T-helper 1 cell (primary cell): Measurements from ENCODE around the gene PES1.
"Not testable (repeated sequence)": the region's sequence is repeated elsewhere in the genome, so short reads cannot be mapped to it uniquely, and the experiment has no call there.

ENCODE experiments used
- DNase-seq, 5 donors: peaks; one replicate each; pipeline ENCODE4 v3.0.0-alpha.2; 2012 to 2020
- total RNA-seq, 4 donors: gene quantifications; one replicate each; lab custom pipeline; 2026; lab: John Stamatoyannopoulos, UW

Gene PES1
- 24.4 to 40.1 (median 31.7) reads per million in 4 donors for total RNA-seq

DNA sequence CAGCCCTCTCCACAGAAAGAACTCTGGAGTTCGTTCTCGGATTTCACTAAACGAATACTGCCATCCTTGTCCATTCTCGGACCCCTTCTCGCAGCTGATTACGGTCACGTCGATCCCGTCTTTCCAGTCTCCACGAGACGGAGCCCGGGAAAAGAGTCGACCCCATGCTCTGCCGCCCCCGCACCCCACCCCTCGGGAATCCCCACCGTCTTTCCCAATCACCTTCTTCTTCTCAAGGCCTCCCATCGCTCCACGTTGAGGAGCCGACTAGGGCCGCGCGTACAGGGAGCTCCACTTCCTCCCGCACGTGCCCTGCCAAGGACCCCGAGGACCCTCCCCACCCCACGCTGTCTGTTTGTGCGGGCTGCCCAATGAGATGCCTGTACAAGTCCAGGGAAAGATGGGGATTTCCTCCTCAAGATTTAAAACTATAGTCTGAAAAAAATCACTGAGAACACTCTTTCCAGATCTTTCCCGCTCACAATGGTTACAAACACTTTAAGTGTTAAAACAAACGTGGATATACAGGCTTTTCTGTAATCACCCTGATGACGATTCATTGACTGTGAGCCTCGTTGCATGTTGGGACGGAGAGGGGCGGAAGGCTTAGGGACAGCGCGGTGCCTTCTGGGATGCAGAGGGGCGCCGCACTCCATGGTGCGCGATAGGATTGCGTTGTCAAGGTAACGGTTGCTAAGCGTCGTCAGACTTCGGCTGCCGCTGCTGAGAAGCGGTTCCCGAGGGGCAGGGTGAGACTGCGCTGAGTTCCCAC, at the start of gene PES1:
TSS of gene PES1 (minus strand) at position 323 of the 772 bp plus-strand sequence. CDS start at position 246, 77 bp downstream.
- DNase-seq = peak; percentile 87 to 98 (median 91)

DNA sequence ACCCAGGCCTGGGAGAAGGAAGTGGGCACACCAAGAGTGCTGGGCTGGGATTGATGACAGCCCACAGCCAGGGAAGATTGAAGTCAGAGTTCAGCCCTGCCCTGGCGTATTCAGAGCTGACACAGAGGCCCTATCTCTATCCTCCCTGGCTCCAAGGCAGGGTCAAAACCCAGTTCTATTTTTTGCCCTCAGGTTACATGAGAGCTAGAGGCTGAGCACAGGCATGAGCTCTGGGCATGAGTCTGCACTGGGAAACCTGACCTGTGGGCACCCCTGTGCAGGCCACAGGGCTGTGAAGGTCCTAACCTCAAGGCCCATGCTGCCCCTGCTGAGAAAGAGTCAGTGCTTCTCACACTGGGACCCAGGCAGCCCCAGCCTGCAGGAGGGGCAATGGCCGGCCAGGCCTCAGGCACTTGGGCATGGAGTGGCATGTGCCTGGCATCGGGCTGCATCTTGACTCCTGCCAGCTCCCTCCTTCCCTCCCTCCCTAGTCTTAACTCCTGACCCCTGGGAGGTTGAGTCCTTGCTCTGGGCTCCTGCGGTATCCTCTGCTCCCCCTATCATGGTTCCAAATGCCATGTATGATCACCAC, 49.2 kb upstream of the PES1 start:
- DNase-seq = no peak

DNA sequence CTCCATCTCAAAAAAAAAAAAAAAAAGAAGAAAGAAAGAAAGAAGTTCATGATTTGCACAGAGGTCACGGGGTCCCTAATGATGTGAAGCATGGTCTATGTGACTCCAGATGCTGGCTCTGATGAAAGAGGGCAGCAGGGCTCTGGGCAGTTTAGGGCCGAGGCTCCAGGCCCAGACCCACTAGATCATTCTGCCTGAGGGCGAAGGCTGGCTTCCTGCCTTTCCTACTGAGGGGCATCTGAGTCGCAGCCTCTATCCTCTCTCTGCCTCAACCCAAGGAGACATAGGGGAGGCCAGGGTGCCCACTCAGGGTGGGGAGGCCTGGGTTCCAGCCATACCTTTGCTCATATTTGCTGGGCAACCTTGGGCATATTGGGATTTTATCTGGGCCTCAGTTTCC, 48.7 kb upstream of the PES1 start:
- DNase-seq = no peak

DNA sequence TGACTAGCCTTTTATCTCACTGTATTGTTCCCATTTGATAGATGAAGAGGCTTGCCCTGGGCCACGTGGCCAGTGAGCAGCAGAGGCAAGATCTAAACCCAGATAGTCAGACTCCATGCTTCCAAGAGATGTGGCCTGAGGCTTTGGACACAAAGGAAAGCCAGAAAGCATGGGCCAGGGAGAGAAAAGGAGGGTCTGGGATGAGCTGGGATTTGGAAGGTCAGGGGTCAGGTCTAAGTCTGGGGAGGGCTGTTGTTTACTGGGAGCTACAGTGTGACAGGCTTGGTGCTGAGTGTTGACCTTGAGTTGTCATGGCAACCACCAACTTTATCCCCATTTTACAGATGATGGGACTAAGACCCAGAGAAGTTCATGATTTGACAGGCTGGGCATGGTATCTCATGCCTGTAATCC, 46.0 kb upstream of the PES1 start:
- DNase-seq = no peak

DNA sequence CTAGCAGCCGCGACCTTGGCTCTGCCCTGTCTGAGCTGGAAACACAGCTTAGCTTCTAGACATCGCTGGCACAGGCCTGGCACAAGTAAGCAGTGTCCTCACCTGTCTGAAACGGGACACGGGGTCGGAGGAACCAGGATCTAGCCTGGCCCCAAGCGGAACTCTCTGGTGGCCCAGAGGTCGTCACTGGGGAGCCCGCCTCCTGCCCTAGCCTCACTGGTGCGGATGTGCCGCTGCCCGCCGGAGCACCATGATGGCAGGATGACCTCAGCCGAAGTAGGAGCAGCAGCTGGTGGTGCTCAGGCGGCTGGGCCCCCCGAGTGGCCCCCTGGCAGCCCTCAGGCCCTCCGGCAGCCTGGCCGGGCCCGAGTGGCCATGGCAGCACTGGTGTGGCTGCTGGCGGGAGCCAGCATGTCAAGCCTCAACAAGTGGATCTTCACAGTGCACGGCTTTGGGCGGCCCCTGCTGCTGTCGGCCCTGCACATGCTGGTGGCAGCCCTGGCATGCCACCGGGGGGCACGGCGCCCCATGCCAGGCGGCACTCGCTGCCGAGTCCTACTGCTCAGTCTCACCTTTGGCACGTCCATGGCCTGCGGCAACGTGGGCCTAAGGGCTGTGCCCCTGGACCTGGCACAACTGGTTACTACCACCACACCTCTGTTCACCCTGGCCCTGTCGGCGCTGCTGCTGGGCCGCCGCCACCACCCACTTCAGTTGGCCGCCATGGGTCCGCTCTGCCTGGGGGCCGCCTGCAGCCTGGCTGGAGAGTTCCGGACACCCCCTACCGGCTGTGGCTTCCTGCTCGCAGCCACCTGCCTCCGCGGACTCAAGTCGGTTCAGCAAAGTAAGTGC, 44.7 kb upstream of the PES1 start:
- DNase-seq = peak in 2 of 5 donors; percentile 10 to 28

DNA sequence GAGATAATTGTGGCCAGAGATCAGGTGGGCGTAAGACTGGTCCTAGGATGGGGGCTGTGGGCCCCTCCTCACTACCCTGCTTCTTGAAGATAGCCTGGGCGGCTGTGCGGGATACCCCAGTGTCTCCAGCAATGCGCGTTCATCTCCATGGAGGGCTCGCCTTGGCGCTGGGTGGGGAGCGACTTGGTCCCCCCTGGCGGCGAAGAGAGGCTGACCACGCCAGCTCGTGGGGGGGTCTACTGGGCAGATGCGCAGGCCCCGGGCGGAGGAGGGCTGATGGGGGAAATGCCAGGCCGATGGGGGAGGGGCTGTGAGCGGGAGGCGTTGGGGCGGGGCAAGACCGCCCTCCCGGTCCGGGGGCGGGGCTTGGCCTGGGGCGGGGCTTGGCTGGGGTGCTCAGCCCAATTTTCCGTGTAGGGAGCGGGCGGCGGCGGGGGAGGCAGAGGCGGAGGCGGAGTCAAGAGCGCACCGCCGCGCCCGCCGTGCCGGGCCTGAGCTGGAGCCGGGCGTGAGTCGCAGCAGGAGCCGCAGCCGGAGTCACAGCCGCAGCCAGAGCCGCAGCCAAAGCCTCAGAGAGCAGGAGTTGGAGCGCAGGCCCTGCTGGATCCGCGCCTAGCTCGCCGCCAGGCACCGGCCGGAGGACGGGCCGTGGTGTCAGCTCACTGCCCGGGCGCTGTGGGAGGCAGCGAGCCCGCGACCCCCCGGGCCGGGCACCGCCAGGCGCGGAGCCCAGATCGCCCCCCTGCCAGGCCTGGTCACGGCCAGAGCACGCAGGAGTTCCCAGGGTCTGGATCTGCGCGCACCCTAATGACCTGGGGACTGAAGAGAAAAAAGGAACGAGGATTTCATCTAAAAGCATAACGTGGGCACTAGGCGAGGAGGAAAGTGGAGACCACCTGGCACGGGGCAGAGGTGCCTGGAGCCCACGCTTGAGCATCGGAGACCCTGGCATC, 43.8 kb upstream of the PES1 start, which contains the start of gene SLC35E4:
TSS of gene SLC35E4 (plus strand) at position 509 of the 953 bp plus-strand sequence. CDS start 670 bp downstream, outside the sequence.
- peak; percentile 92 to 95 (median 93) for DNase-seq

DNA sequence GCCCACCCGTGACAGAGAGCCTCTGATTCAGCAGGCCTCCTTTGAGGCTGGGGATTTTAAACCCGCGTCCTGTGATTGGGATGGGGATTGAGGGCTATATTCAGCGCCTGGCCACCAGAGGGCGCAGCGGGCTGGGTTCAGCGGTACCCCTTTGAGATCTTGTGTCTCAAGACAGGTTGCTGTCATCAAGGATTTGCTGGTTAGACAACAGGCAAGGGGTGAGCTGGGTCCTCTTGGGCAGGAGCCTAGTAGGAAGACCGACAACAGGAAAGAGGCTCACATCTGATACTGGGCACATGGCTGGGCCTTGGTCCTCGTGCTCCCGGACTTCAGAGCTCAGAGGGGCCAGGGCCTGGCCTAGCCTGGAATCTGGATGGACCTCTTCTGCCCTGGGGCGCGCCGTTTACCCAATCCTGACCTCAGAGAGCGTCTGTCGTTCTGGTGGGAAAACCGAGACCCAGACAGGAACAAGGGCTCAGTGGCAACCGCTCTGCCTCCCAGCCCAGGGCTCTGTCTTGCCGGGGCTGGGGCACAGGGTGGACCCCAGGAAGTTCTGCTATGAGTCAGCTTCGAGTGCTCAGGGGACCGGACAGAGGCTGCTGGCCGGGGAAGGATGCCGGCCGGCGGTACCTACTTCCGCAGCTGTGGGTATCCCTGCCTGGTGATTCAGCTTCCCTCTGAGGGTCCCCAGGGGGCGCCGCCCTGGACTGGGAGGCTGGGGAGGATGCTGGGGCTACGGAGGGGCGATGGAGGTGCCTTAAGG, 42.9 kb upstream of the PES1 start:
- peak; percentile 75 to 89 (median 85) for DNase-seq

DNA sequence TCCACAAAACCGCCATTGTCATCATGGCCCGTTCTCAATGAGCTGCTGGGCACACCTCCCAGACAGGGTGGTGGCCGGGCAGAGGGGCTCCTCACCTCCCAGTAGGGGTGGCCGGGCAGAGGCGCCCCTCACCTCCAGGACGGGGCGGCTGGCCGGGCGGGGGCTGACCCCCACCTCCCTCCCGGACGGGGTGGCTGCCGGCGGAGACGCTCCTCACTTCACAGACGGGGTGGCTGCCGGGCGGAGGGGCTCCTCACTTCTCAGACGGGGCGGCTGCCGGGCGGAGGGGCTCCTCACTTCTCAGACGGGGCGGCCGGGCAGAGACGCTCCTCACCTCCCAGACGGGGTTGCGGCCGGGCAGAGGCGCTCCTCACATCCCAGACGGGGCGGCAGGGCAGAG, 39.8 kb upstream of the PES1 start:
- not testable (repeated sequence) for DNase-seq

DNA sequence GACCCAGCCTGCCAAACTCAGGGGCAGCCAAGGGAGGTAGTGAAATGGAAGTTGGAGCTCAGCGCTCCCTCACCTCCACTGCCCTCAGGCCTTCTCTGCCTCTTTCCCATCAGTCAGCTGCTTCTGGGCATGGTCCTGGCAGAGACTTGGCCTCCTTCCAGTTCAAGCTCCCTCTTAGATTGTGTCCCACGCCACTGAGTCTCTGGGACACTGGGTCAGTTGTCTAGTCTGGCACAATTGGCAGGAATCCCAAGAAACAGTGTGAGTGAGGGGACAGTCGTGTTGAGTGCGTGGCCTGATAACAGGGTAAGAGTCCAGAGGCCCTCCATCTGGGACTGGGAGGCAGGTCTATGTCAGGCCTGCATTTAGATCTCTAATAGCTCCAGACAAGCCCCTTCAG, 36.8 kb upstream of the PES1 start:
- DNase-seq = no peak

DNA sequence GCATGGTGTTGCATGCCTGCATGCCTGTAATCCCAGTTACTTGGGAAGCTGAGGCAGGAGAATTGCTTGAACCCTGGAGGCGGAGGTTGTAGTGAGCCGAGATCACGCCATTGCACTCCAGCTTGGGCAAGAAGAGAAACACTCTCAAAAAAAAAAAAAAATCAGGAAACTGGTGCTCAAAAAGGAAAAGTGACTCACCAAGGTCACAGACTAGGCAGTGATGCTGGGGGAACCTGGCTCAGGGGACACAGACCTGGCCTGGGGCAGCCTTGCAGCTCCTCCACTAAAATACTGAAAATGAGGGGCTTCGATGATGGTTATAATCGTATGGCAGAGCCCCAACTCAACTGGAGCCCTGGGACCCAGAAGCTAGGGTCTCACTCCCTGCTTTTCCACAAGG, 35.8 kb upstream of the PES1 start:
- DNase-seq = no peak

DNA sequence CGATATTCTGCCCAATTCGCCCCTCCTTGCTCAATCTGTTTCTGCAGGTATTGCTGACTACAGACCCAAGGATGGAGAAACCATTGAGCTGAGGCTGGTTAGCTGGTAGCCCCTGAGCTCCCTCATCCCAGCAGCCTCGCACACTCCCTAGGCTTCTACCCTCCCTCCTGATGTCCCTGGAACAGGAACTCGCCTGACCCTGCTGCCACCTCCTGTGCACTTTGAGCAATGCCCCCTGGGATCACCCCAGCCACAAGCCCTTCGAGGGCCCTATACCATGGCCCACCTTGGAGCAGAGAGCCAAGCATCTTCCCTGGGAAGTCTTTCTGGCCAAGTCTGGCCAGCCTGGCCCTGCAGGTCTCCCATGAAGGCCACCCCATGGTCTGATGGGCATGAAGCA, 34.7 kb upstream of the PES1 start:
- no peak for DNase-seq

DNA sequence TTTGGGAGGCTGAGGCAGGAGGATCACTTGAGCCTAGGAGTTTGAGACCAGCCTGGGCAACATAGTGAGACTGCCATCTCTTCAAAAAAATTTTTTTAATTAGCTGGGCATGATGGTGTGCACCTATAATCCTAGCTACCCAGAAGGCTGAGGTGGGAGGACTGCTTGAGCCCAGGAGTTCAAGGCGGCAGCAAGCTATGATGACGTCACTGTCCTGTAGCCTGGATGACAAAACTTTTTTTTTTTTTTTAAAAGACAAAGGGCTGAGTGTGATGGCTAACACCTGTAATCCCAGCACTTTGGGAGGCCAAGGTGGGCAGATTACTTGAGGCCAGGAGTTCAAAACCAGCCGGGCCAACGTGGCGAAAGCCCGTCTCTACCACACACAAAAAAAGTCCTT, 28.2 kb upstream of the PES1 start:
- DNase-seq = not testable (repeated sequence)

DNA sequence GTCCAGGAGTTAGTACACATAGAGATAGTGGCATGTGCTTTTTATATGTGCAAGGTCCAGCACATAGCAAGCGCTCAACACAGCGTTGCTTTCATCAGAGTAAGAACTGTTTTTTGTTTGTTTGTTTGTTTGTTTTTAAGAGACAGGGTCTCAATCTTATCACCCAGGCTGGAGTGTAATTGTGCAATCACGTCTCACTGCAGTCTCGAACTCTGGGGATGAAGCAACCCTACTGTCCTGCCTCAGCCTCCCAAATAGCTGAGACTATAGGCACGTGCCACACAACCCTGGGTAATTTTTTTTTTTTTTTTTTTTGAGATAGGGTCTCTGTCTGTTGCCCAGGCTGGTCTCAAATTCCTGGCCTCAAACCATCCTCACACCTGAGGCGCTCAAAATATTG, 26.1 kb upstream of the PES1 start:
- no peak for DNase-seq

DNA sequence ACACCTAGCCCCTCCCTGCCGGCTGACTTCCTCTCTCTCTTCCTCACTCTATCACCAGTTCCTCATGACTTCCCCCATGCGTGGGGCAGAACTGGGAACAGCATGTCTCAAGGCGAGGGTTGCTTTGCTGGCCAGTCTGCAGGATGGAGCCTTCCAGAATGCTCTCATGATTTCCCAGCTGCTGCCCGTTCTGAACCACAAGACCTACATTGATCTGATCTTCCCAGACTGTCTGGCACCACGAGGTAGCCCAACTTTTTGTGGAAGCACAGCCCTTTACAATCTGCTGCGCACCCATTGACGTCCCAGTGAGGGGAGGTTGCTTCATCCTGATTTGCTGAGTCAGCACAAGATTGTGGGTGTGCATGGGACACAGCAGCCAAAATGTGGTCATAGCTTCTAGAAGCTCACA, 23.8 kb upstream of the PES1 start:
- DNase-seq = no peak

DNA sequence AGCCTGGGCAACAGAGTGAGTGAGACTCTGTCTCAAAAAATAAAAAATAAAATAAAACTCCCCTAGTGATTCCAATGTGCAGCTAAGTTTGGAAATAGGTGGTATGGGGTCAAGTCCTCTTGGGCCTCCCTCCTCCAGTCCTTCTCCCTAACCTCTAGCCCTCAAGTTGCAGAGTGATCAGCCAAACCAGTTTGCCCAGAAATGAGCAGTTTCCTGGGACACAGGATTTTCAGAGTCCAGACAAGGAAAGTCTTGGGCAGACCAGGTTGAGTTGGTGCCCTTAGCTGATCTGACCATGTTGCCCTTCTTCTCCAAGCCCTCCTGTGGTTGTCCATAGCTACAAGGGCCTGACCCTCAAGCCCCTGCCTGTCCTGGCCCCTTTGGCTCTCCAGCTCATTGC, 23.2 kb upstream of the PES1 start:
- DNase-seq = no peak

DNA sequence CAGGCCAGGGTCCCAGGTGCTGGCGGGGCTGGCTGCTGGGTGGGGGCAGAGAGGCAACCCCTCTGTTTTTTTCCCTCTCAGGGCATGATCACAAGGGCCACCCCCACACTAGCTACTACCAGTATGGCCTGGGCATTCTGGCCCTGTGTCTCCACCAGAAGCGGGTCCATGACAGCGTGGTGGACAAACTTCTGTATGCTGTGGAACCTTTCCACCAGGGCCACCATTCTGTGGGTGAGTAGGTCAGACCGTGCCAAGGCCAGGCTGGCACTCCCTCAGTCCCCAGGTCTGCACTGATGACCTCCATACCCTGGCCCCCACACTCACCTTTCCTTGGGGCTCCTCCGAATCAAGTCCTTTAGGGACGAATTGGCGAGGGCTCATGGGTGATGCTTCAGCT, 22.6 kb upstream of the PES1 start:
- DNase-seq = no peak

DNA sequence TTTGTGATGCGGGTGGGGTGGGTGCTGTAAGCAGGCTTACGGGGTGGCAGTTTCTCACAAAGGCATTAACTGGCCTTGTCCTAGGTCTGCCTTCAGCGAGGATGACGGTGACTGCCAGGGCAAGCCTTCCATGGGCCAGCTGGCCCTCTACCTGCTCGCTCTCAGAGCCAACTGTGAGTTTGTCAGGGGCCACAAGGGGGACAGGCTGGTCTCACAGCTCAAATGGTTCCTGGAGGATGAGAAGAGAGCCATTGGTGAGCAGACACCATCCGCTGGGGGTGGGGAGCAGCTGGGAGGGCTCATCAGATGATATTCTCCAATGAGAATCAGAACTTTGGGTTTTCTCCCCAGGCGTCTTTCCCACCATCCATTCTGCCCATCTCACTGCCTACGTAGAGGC, 21.1 kb upstream of the PES1 start:
- no peak for DNase-seq

DNA sequence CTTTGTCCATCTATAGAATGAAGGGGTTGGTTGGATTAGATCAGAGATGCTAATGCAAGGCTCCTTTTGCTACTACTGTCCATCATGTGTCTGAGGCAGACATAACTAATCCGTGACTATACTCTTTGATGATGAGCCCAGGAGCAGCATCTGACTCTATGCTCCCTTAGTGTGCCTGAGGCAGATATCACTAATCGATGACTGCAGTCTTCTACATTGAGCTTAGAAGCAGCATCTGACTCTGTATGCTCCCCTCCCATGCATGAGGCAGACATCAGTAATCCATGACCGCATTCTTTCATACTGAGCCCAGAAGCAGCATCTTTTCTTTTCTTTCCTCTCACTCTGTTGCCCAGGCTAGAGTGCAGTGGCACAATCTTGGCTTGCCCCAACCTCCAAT, 19.5 kb upstream of the PES1 start:
- DNase-seq = no peak

DNA sequence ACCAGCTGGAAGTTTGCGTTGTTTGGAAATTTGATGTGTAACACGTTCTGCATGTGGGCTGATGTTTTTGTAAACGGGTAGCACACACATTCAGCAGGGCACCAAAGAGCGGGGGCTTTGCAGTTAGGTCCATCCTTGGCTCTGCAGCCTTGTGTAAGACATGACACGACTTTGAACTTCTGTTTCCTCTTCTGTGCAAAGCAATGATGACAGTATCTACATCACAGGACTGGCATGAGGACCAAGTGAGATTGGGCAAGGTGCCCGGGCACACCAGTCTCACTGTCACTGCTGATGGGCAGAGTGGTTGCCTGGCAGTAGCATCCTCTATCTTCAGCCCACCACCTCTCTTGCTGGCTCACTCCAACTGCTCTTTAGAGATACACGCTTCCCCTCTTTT, 18.6 kb upstream of the PES1 start:
- DNase-seq = no peak

DNA sequence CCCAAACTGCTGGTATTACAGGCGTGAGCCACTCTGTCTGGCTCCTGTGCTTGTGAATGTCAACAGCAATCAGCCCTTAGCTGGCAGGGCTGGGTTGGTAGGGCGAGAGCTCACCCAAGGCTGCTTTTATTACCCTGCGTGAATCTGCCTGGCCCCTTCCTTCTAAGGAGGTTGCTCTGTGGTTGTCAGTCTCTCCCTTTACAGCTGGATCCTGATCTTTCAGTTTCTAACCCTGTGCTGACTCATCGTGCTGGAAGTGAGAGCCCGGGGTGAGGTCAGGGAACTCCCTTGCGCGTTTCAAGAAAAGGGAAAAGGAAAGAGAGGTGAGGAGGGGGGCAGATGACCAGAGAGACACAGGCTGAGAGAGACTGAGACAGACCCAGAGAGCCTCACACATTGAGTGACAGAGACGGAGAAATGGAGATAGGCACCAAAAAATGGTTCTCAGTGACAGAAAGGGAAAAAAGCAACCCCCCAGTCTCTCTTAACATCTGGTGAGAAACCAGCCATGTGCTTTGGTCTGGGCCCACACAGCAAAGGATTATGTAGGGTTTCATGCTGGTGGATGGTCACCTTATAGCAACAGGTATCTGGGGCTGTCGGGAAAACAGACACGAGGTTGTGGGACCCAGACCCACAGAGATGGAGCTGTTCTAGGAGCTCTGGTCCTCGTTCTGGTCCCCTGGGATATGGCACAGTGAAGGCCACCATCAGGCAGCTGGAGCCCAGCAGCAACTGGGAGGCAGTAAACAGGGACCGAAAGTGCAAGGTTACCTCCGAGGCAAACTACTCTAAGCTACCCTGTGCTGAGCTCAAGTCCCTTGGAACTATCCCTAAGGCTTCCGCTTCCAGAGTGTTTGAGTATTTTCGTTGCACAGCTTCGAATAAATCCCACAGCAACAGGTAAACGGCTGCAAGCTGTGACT, 17.8 kb upstream of the PES1 start:
- DNase-seq = peak in 1 of 5 donors; percentile 66
